HCT116 (cell line): Measurements from ENCODE around the gene ARIH2. TPM values are rescaled to one million over a fixed set of nuclear protein-coding genes. Genes with fewer than 3 reads are reported as not detected.
A peak's percentile ranks its signal among the peaks of the same experiment; 100 is the strongest.

Experiments
- ATAC-seq: fragments of 200-7000 bp; cut with Tn5 transposase; 2 replicates; pipeline ENCODE4 v1.9.1; 2020; ENCODE audit warnings: mild to moderate bottlenecking, moderate library complexity
- BruUV-seq: library from RNA; stranded (reverse); fragments of 400-500 nt; replicated peaks from 2 replicates; lab custom pipeline; 2021; lab: Mats Ljungman, UMichigan
- CTCF ChIA-PET: fragments of 300-600 bp; sonication (Branson Sonifier 250); formaldehyde crosslinking; loops from one replicate; lab custom pipeline; 2021; ENCODE audit warnings: antibody characterized with exemption; lab: Charles Lee
- POLR2A ChIA-PET: fragments of 300-600, 350-600 bp; sonication (Branson Sonifier 250); formaldehyde crosslinking; loops from one replicate; lab custom pipeline; 2021; ENCODE audit warnings: antibody characterized with exemption; lab: Charles Lee
- RAD21 ChIA-PET, 2 experiments: fragments of 300-600 bp; sonication (Branson Sonifier 250); formaldehyde crosslinking; loops; one replicate each; lab custom pipeline; 2023; ENCODE audit warnings: low total read pairs in 2 of 2; ENCODE audit not compliant: uncharacterized antibody in 2 of 2, unreplicated experiment in 2 of 2, low non-redundant PET in 1 of 2; lab: Charles Lee
- DNase-seq: peaks from one replicate; pipeline ENCODE4 v3.0.0-alpha.2; 2010; ENCODE audit warnings: low read depth, low spot score
- H2AFZ ChIP-seq: fragments of 200-600 bp; shearing (Covaris generic), sonication (generic); 2 replicates; pipeline ENCODE4 v1.6.1; 2017; ENCODE audit warnings: low read depth, mixed run types, mixed read lengths, antibody characterized with exemption, low read length; ENCODE audit not compliant: poor library complexity, severe bottlenecking
- H3K27ac ChIP-seq: 2 replicates; pipeline ENCODE4 v1.5.1; 2012; ENCODE audit warnings: low read depth, low read length
- H3K27me3 ChIP-seq: fragments of 200-600 bp; sonication (generic); 2 replicates; pipeline ENCODE4 v1.6.1; 2016; ENCODE audit warnings: mixed run types, low read length, mixed read lengths; ENCODE audit not compliant: insufficient read depth
- H3K36me3 ChIP-seq, 2 experiments: fragments of 200-500 bp in 1 of 2; fragments of 200-600 bp in 1 of 2; sonication (Bioruptor generic) in 1 of 2; sonication (generic) in 1 of 2; 2 replicates each; pipeline versions ENCODE4 v1.5.1 to v1.6.1; 2014 to 2016; ENCODE audit warnings: low read length in 2 of 2, inconsistent platforms in 1 of 2, mixed read lengths in 1 of 2, mixed run types in 1 of 2; ENCODE audit not compliant: insufficient read depth in 2 of 2, control insufficient read depth in 1 of 2
- H3K4me1 ChIP-seq, 2 experiments: fragments of 200-600 bp in 1 of 2; sonication (generic) in 1 of 2; 2 replicates each; pipeline versions ENCODE4 v1.5.1 to v1.6.1; 2012 to 2017; ENCODE audit warnings: low read length in 2 of 2, inconsistent platforms in 1 of 2, mild to moderate bottlenecking in 1 of 2, mixed read lengths in 1 of 2, mixed run types in 1 of 2, moderate library complexity in 1 of 2; ENCODE audit not compliant: insufficient read depth in 2 of 2, control insufficient read depth in 1 of 2
- H3K4me2 ChIP-seq: fragments of 200-600 bp; sonication (generic); 2 replicates; pipeline ENCODE4 v1.6.1; 2017; ENCODE audit warnings: mixed run types, low read length, mixed read lengths
- H3K4me3 ChIP-seq, 2 experiments: fragments of 200-600 bp in 1 of 2; sonication (generic) in 1 of 2; replicated peaks in 1 of 2; 2 replicates each; pipeline ENCODE4 v1.5.1; 2011 to 2016; ENCODE audit warnings: low read length in 2 of 2, control low read depth in 1 of 2, low read depth in 1 of 2, mild to moderate bottlenecking in 1 of 2, mixed read lengths in 1 of 2, mixed run types in 1 of 2
- H3K79me2 ChIP-seq: fragments of 200-600 bp; sonication (generic); 2 replicates; pipeline ENCODE4 v1.6.1; 2017; ENCODE audit warnings: mild to moderate bottlenecking, mixed run types, low read length, moderate library complexity, mixed read lengths; ENCODE audit not compliant: insufficient read depth
- H3K9ac ChIP-seq: fragments of 200-600 bp; sonication (generic); 2 replicates; pipeline ENCODE4 v1.6.1; 2016; ENCODE audit warnings: low read length, mixed read lengths
- H3K9me2 ChIP-seq: fragments of 200-600 bp; sonication (generic), shearing (Covaris generic); 2 replicates; pipeline ENCODE4 v1.6.1; 2017; ENCODE audit warnings: mixed run types, mild to moderate bottlenecking, moderate library complexity; ENCODE audit not compliant: insufficient read depth
- H3K9me3 ChIP-seq, 2 experiments: fragments of 200-500 bp in 1 of 2; fragments of 200-600 bp in 1 of 2; sonication (Bioruptor generic) in 1 of 2; sonication (generic) in 1 of 2; 2 replicates each; pipeline ENCODE4 v1.6.1; 2014 to 2017; ENCODE audit warnings: low read length in 2 of 2, mixed read lengths in 2 of 2, inconsistent platforms in 1 of 2, low read depth in 1 of 2, mild to moderate bottlenecking in 1 of 2, mixed run types in 1 of 2, moderate library complexity in 1 of 2; ENCODE audit not compliant: control insufficient read depth in 1 of 2, insufficient read depth in 1 of 2
- H4K20me1 ChIP-seq: fragments of 200-600 bp; sonication (generic), shearing (Covaris generic); 2 replicates; pipeline ENCODE4 v1.6.1; 2017; ENCODE audit warnings: mixed run types, mild to moderate bottlenecking, moderate library complexity; ENCODE audit not compliant: insufficient read depth
- CEBPB ChIP-seq: IDR thresholded peaks from 2 replicates; pipeline ENCODE4 v1.6.1; 2012; ENCODE audit warnings: low read depth
- EGR1 ChIP-seq: IDR thresholded peaks from 2 replicates; pipeline ENCODE4 v1.6.1; 2012; ENCODE audit warnings: low read depth
- ELF1 ChIP-seq: IDR thresholded peaks from 2 replicates; pipeline ENCODE4 v1.6.1; 2012; ENCODE audit warnings: low read depth, borderline replicate concordance
- EZH2 ChIP-seq: fragments of 200-600 bp; sonication (generic); IDR thresholded peaks from 2 replicates; pipeline ENCODE4 v1.6.1; 2017; ENCODE audit warnings: antibody characterized with exemption, mixed run types
- FOSL1 ChIP-seq: IDR thresholded peaks from 2 replicates; pipeline ENCODE4 v1.6.1; 2012; ENCODE audit warnings: low read depth
- JUND ChIP-seq: IDR thresholded peaks from 2 replicates; pipeline ENCODE4 v1.6.1; 2012
- POLR2A ChIP-seq: IDR thresholded peaks from 2 replicates; pipeline ENCODE4 v1.7.0; 2011; ENCODE audit warnings: borderline replicate concordance; ENCODE audit not compliant: insufficient read depth, insufficient read length; ENCODE audit errors: extremely low read depth
- POLR2AphosphoS5 ChIP-seq: IDR thresholded peaks from 2 replicates; pipeline ENCODE4 v1.6.1; 2011; ENCODE audit warnings: mild to moderate bottlenecking, low read depth, low read length, moderate library complexity
- RAD21 ChIP-seq: IDR thresholded peaks from 2 replicates; pipeline ENCODE4 v1.6.1; 2012; ENCODE audit warnings: low read depth, mild to moderate bottlenecking
- SIN3A ChIP-seq: IDR thresholded peaks from 2 replicates; pipeline ENCODE4 v1.6.1; 2012; ENCODE audit warnings: low read depth
- SP1 ChIP-seq: IDR thresholded peaks from 2 replicates; pipeline ENCODE4 v1.6.1; 2012; ENCODE audit warnings: low read depth
- SRF ChIP-seq: IDR thresholded peaks from 2 replicates; pipeline ENCODE4 v1.6.1; 2012; ENCODE audit warnings: low read depth
- TCF7L2 ChIP-seq: IDR thresholded peaks from 2 replicates; pipeline ENCODE4 v1.7.0; 2011; ENCODE audit warnings: borderline replicate concordance, inconsistent platforms; ENCODE audit not compliant: insufficient read depth, insufficient read length; ENCODE audit errors: extremely low read depth
- YY1 ChIP-seq: IDR thresholded peaks from 2 replicates; pipeline ENCODE4 v1.6.1; 2011; ENCODE audit warnings: low read length, low read depth, moderate library complexity, mild to moderate bottlenecking; ENCODE audit not compliant: insufficient replicate concordance; ENCODE audit errors: extremely low read depth
- ZFX ChIP-seq: fragments of 450-650 bp; IDR thresholded peaks from 2 replicates; pipeline ENCODE4 v1.6.1; 2017
- intact Hi-C: fragments of 100-400 bp; cut with micrococcal nuclease; formaldehyde crosslinking; loops from 2 replicates; pipeline ENCODE4 v1.10.0; 2022
- total RNA-seq: library from RNA; stranded (reverse); gene quantifications from one replicate; pipeline ENCODE4 v1.2.1, GENCODE V29; 2021; ENCODE audit not compliant: unreplicated experiment
- TF ChIP-seq, protein P1 (sequence below): IDR thresholded peaks from 2 replicates; pipeline ENCODE4 v1.6.1; 2012
- TF ChIP-seq, protein P2 (sequence below): IDR thresholded peaks from 2 replicates; pipeline ENCODE4 v1.6.1; 2012; ENCODE audit warnings: low read depth
- TF ChIP-seq, protein P3 (sequence below), 3 experiments: fragments of 200-600 bp in 1 of 3; sonication (generic) in 1 of 3; IDR thresholded peaks in 2 of 3; conservative IDR thresholded peaks in 1 of 3; 2 replicates each; pipeline ENCODE4 v1.5.1; 2012 to 2017; ENCODE audit warnings: low read depth in 2 of 3, low read length in 2 of 3, antibody characterized with exemption in 1 of 3, borderline replicate concordance in 1 of 3, control low read depth in 1 of 3, mild to moderate bottlenecking in 1 of 3, mixed read lengths in 1 of 3, mixed run types in 1 of 3, moderate library complexity in 1 of 3; ENCODE audit not compliant: insufficient read depth in 1 of 3

Gene ARIH2
- total RNA-seq, 1 experiment from 2014 or later = 105 TPM

DNA sequence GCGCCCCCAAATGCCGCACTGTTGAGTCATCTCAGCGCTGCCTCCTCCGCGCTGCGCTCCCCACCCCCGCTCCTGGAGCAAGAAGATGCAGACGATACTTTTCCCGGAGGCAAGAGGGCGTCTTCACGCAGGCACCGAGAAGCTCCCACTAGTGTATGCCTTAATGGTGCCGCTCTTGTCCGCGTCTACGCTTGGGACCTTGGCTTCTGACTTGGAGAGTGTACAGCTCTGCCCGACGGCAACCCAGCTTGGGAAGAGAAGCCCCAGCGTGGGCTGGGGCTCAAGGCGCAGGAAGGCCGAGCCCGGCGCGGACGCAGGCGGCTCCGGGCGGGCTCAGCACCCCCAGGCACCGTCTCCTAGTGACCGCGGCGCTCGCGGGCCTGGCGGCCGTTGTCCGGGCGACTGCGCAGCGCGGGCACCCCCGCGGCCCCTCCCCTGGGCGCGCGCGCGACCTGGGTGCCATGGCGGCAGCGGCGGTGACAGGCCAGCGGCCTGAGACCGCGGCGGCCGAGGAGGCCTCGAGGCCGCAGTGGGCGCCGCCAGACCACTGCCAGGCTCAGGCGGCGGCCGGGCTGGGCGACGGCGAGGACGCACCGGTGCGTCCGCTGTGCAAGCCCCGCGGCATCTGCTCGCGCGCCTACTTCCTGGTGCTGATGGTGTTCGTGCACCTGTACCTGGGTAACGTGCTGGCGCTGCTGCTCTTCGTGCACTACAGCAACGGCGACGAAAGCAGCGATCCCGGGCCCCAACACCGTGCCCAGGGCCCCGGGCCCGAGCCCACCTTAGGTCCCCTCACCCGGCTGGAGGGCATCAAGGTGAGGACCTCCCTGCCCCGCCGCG is 71.4 kb downstream of the ARIH2 start, which contains the start of gene P4HTM:
TSS of gene P4HTM (plus strand) at position 446 of the 840 bp plus-strand sequence. CDS start at position 462, 16 bp downstream.
- POLR2A ChIA-PET = interaction anchor here (1.2 to 5.1 kb wide), 4 partner anchors 10 to 39 kb away, joined by 3 to 30 read pairs (median 14); partner anchors contain the start of genes IMPDH2, NDUFAF3 and WDR6
- H3K4me1 ChIP-seq = peaks cover 23 to 27% of the 10 kb centered on the region in 2 experiments

More for the DNA sequence above, 71.4 kb downstream of the ARIH2 start, which contains the start of gene P4HTM:
- BruUV-seq = no TSS peak
- ChIA-PET CTCF (interaction anchor here (0.6 to 3.5 kb wide), 5 partner anchors 17 to 415 kb away, joined by 3 to 42 read pairs (median 3); partner anchors contain the start of genes NDUFAF3 and WDR6), RAD21 (interaction anchor here in 1 of 2 experiments (0.6 kb wide), 1 partner anchor 307 kb away, joined by 3 read pairs; no protein-coding TSS in a partner anchor)
- peak within 1 kb of the TSS; percentile 83 for H3K9ac ChIP-seq
- TF ChIP-seq EGR1 (peak; percentile 98), EZH2 (no peak), SRF (no peak), RAD21 (0 out of 2 replicates have a peak, but pooled peaks have one; percentile 30), POLR2AphosphoS5 (peak; percentile 57), FOSL1 (peak; percentile 90), TCF7L2 (peak; percentile 55), SP1 (peak; percentile 44), SIN3A (peak; percentile 83), CEBPB (no peak), ZFX (peak; percentile 97), ELF1 (no peak), YY1 (peak; percentile 80), JUND (peak; percentile 80), POLR2A (peak; percentile 85)
- TF ChIP-seq, protein P1, sequence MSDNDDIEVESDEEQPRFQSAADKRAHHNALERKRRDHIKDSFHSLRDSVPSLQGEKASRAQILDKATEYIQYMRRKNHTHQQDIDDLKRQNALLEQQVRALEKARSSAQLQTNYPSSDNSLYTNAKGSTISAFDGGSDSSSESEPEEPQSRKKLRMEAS = no peak
- TF ChIP-seq, protein P2, sequence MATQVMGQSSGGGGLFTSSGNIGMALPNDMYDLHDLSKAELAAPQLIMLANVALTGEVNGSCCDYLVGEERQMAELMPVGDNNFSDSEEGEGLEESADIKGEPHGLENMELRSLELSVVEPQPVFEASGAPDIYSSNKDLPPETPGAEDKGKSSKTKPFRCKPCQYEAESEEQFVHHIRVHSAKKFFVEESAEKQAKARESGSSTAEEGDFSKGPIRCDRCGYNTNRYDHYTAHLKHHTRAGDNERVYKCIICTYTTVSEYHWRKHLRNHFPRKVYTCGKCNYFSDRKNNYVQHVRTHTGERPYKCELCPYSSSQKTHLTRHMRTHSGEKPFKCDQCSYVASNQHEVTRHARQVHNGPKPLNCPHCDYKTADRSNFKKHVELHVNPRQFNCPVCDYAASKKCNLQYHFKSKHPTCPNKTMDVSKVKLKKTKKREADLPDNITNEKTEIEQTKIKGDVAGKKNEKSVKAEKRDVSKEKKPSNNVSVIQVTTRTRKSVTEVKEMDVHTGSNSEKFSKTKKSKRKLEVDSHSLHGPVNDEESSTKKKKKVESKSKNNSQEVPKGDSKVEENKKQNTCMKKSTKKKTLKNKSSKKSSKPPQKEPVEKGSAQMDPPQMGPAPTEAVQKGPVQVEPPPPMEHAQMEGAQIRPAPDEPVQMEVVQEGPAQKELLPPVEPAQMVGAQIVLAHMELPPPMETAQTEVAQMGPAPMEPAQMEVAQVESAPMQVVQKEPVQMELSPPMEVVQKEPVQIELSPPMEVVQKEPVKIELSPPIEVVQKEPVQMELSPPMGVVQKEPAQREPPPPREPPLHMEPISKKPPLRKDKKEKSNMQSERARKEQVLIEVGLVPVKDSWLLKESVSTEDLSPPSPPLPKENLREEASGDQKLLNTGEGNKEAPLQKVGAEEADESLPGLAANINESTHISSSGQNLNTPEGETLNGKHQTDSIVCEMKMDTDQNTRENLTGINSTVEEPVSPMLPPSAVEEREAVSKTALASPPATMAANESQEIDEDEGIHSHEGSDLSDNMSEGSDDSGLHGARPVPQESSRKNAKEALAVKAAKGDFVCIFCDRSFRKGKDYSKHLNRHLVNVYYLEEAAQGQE = no peak
- TF ChIP-seq, protein P3, sequence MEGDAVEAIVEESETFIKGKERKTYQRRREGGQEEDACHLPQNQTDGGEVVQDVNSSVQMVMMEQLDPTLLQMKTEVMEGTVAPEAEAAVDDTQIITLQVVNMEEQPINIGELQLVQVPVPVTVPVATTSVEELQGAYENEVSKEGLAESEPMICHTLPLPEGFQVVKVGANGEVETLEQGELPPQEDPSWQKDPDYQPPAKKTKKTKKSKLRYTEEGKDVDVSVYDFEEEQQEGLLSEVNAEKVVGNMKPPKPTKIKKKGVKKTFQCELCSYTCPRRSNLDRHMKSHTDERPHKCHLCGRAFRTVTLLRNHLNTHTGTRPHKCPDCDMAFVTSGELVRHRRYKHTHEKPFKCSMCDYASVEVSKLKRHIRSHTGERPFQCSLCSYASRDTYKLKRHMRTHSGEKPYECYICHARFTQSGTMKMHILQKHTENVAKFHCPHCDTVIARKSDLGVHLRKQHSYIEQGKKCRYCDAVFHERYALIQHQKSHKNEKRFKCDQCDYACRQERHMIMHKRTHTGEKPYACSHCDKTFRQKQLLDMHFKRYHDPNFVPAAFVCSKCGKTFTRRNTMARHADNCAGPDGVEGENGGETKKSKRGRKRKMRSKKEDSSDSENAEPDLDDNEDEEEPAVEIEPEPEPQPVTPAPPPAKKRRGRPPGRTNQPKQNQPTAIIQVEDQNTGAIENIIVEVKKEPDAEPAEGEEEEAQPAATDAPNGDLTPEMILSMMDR (IDR thresholded peaks at IDR 0.05 in 2 of 3, conservative IDR thresholded peaks at IDR 0.05 in 1 of 3; ENCODE audit: borderline replicate concordance in 1 of 3, insufficient read depth in 1 of 3, low read depth in 2 of 3, low read length in 2 of 3) = peak; percentile 20 to 24 (median 24); a peak in 3 of 6 replicates
- DNase-seq (peak; percentile 72), ATAC-seq (peak; percentile 77)
- H3K4me2 ChIP-seq = peak within 1 kb of the TSS; percentile 85
- H3K4me3 ChIP-seq = peak within 1 kb of the TSS; percentile 76 to 80
- peaks cover 0 to 10% of the 10 kb centered on the region in 2 experiments; a peak in 3 of 4 replicates for H3K36me3 ChIP-seq
- no peak within 1 kb of the TSS for H2AFZ ChIP-seq
- H3K27ac ChIP-seq = peak within 1 kb of the TSS; percentile 98
- no peaks in the 10 kb centered on the region for H4K20me1 ChIP-seq
- no peaks in the 10 kb centered on the region for H3K27me3 ChIP-seq
- no peaks in the 10 kb centered on the region for H3K9me3 ChIP-seq
- H3K9me2 ChIP-seq = no peaks in the 10 kb centered on the region
- peaks cover 47% of the 10 kb centered on the region for H3K79me2 ChIP-seq
- intact Hi-C loops = loop anchor here (1.0 to 2.0 kb wide), 3 partner anchors 31 to 169 kb away; partner anchors contain the start of gene LAMB2
